CD4-positive, CD25-positive, alpha-beta regulatory T cell (primary cell): Measurements from ENCODE around the gene YARS1. TPM values are rescaled to one million over a fixed set of nuclear protein-coding genes. Genes with fewer than 3 reads are reported as not detected.
A peak's percentile ranks its signal among the peaks of the same experiment; 100 is the strongest.

Source experiments
- ATAC-seq, 2 donors: fragments of 150-1000 bp; cut with Tn5 transposase; one replicate each; pipeline ENCODE4 v1.10.0; 2021; ENCODE audit warnings: low read depth in 2 of 2, moderate number of reproducible peaks in 2 of 2, moderate library complexity in 1 of 2
- DNase-seq, 3 donors: peaks; one replicate each; pipeline versions ENCODE4 v3.0.0 to v3.0.0-alpha.2; 2012 to 2022; ENCODE audit warnings: mixed read lengths in 1 of 3
- H3K27ac ChIP-seq: one replicate; pipeline ENCODE4 v1.7.0; 2013; ENCODE audit warnings: mild to moderate bottlenecking, low read length; ENCODE audit not compliant: insufficient read depth, poor library complexity, severe bottlenecking
- H3K27me3 ChIP-seq: one replicate; pipeline ENCODE4 v1.7.0; 2013; ENCODE audit warnings: low read length; ENCODE audit not compliant: control insufficient read depth, insufficient read depth
- H3K36me3 ChIP-seq: one replicate; pipeline ENCODE4 v1.7.0; 2013; ENCODE audit warnings: mild to moderate bottlenecking, low read length, moderate library complexity; ENCODE audit not compliant: control insufficient read depth, insufficient read depth
- H3K4me1 ChIP-seq: 2 replicates; pipeline ENCODE4 v1.7.0; 2013; ENCODE audit warnings: mild to moderate bottlenecking, low read length; ENCODE audit not compliant: insufficient read depth, control insufficient read depth, poor library complexity, severe bottlenecking
- H3K4me3 ChIP-seq: one replicate; pipeline ENCODE4 v1.7.0; 2013; ENCODE audit warnings: low read depth, mild to moderate bottlenecking, low read length, moderate library complexity
- H3K9me3 ChIP-seq, 2 experiments: 1 replicate in 1 of 2; 2 replicates in 1 of 2; pipeline ENCODE4 v1.7.0; 2013; ENCODE audit warnings: low read length in 2 of 2, mild to moderate bottlenecking in 1 of 2, moderate library complexity in 1 of 2; ENCODE audit not compliant: control insufficient read depth in 2 of 2
- H3K27ac Mint-ChIP-seq, 3 donors: one replicate each; pipeline ENCODE4 v1.8.0; 2020 to 2022; ENCODE audit warnings: mild to moderate bottlenecking in 3 of 3, mixed read lengths in 3 of 3, moderate library complexity in 2 of 3
- H3K27me3 Mint-ChIP-seq: one replicate; pipeline ENCODE4 v1.8.0; 2022; ENCODE audit warnings: mild to moderate bottlenecking, mixed read lengths
- H3K36me3 Mint-ChIP-seq: one replicate; pipeline ENCODE4 v1.8.0; 2020; ENCODE audit warnings: mixed read lengths
- H3K4me1 Mint-ChIP-seq, 4 donors: one replicate each; pipeline ENCODE4 v1.8.0; 2020 to 2022; ENCODE audit warnings: mixed read lengths in 4 of 4, mild to moderate bottlenecking in 1 of 4
- H3K4me3 Mint-ChIP-seq, 4 donors: one replicate each; pipeline ENCODE4 v1.8.0; 2020 to 2022; ENCODE audit warnings: mild to moderate bottlenecking in 4 of 4, mixed read lengths in 4 of 4, moderate library complexity in 3 of 4
- H3K9me3 Mint-ChIP-seq, 7 donors: one replicate each; pipeline ENCODE4 v1.8.0; 2020 to 2022; ENCODE audit warnings: mixed read lengths in 7 of 7, mild to moderate bottlenecking in 3 of 7, moderate library complexity in 2 of 7
- polyA plus RNA-seq, 4 donors: library from polyadenylated mRNA; unstranded; fragments of 300-500 nt; fragmentation: Illumina TruSeq; gene quantifications; one replicate each; pipeline ENCODE4 v1.2.3, GENCODE V29; 2021
- total RNA-seq: library from RNA; stranded (reverse); gene quantifications from one replicate; pipeline ENCODE4 v1.2.3, GENCODE V29; 2022

Gene YARS1
- total and polyA plus RNA-seq, 5 donors from 2014 or later: 47.3 to 111 (median 59.7) TPM

DNA sequence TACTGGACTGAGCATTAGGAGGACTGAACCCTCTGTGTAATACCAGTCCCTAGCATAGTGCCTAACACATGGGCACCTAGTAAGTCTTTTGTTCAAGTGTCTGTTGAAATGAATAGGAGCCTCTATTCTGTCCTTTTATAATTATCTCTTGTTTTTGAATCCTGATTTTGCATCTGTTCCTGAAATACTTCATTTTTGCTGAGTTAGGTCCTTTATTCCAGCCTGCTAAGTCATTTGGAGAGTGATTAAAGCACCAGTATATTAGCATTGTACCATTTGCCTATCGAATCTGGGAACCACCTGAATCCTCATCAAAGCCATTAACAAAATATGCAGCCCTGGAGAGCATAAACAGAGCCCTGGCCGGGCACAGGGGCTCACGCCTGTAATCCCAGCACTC, 32.3 kb downstream of the YARS1 start:
- Histone ChIP-seq H3K27me3 (no peaks in the 10 kb centered on the region), H3K4me1 (no peaks in the 10 kb centered on the region), H3K9me3 (no peaks in the 10 kb centered on the region), H3K36me3 (peaks cover 81% of the 10 kb centered on the region), H3K4me3 (no peak overlapping the region), H3K27ac (no peak overlapping the region)
- Mint-ChIP-seq H3K27ac (no peak overlapping the region), H3K36me3 (peaks cover 35% of the 10 kb centered on the region), H3K27me3 (no peaks in the 10 kb centered on the region), H3K9me3 (no peaks in the 10 kb centered on the region), H3K4me3 (no peak overlapping the region), H3K4me1 (peaks cover 2 to 6% (median 3%) of the 10 kb centered on the region in 4 donors)
- DNase-seq: no peak
- no peak for ATAC-seq

DNA sequence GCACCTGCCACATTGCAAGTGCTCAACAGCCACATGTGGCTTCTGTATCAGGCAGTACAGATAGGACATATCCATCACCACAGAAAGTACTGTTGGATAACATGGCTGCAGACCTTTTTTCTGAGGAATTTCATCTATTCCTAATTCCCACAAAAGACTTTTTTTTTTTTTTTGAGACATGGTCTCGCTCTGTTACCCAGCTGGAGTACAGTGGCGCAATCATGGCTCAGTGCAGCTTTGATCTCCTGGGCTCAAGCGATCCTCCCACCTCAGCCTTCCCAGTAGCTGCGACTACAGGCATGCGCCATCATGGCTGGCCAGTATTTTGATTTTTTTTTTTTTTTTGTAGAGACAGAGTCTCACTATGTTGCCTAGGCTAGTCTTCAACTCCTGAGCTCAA, 33.3 kb downstream of the YARS1 start:
- Histone ChIP-seq H3K36me3 (peaks cover 85% of the 10 kb centered on the region), H3K27ac (no peak overlapping the region), H3K27me3 (no peaks in the 10 kb centered on the region), H3K9me3 (no peaks in the 10 kb centered on the region), H3K4me1 (no peaks in the 10 kb centered on the region), H3K4me3 (no peak overlapping the region)
- Mint-ChIP-seq H3K9me3 (no peaks in the 10 kb centered on the region), H3K27ac (no peak overlapping the region), H3K36me3 (peaks cover 40% of the 10 kb centered on the region), H3K4me3 (no peak overlapping the region), H3K4me1 (peaks cover 2 to 6% (median 3%) of the 10 kb centered on the region in 4 donors), H3K27me3 (no peaks in the 10 kb centered on the region)
- DNase-seq (no peak), ATAC-seq (no peak)

DNA sequence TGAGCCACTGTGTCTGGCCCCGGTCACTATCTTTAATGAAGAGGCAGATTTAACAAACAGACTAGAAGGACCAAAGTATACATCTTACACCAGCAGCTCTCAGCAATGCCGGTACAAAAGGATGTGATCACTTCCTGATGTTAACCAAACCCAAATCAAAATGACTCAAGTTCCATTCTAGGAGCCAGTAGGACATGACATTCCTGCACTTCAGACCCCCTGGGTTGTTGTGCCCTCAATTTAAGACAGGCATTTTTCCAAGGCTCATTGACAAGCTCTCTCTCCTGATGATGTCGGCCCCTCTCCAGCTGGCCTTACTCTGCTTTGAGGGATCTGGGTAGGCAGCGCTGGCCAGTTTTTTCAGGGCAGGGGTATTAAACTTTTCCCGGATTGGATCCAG, 35.1 kb downstream of the YARS1 start:
- Mint-ChIP-seq H3K4me3 (no peak overlapping the region), H3K36me3 (peaks cover 49% of the 10 kb centered on the region), H3K9me3 (no peaks in the 10 kb centered on the region), H3K27ac (peak overlapping the region in 1 of 3 donors; percentile 69), H3K27me3 (no peaks in the 10 kb centered on the region), H3K4me1 (peaks cover 2 to 6% (median 3%) of the 10 kb centered on the region in 4 donors)
- Histone ChIP-seq H3K27ac (no peak overlapping the region), H3K9me3 (no peaks in the 10 kb centered on the region), H3K4me1 (no peaks in the 10 kb centered on the region), H3K36me3 (peaks cover 87% of the 10 kb centered on the region), H3K27me3 (no peaks in the 10 kb centered on the region), H3K4me3 (no peak overlapping the region)
- no peak for DNase-seq
- ATAC-seq: no peak

DNA sequence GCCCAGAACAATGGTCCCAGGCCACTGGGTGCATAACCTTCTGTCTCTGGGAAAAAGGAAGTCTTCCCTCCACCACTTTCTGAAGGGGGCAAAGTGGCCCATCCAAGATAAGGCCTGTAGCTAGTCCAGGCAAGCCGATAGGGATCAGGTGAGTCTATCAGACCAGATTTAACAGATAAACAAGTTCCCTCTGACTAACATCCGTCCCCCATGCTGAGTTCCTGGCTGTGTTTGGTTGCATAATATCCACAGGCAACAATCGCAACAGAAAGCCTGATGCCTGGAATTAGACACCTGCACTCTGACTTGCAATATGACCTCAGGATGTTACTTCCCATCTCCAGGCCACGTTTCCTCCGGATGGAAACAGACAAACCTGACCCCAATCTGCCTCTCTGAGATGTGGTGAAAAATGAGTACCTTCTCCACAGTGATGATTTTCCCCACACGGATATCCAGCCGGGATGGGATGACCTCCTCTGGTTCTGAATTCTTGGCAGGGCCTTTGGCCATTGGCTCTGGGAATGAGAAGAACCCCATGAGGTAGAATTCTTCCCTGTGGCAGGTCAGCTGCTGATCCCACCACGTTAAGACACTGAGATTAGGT, 36.4 kb downstream of the YARS1 start:
- H3K4me3 Mint-ChIP-seq: no peak overlapping the region
- ATAC-seq: no peak
- H3K36me3 Mint-ChIP-seq: peaks cover 44% of the 10 kb centered on the region
- Histone ChIP-seq H3K27me3 (no peaks in the 10 kb centered on the region), H3K27ac (no peak overlapping the region), H3K36me3 (peaks cover 77% of the 10 kb centered on the region), H3K4me1 (no peaks in the 10 kb centered on the region), H3K9me3 (no peaks in the 10 kb centered on the region), H3K4me3 (no peak overlapping the region)
- H3K27me3 Mint-ChIP-seq: no peaks in the 10 kb centered on the region
- H3K27ac Mint-ChIP-seq: peak overlapping the region in 1 of 3 donors; percentile 36
- no peaks in the 10 kb centered on the region for H3K9me3 Mint-ChIP-seq
- DNase-seq: no peak
- peaks cover 0 to 2% (median 0%) of the 10 kb centered on the region in 4 donors for H3K4me1 Mint-ChIP-seq

DNA sequence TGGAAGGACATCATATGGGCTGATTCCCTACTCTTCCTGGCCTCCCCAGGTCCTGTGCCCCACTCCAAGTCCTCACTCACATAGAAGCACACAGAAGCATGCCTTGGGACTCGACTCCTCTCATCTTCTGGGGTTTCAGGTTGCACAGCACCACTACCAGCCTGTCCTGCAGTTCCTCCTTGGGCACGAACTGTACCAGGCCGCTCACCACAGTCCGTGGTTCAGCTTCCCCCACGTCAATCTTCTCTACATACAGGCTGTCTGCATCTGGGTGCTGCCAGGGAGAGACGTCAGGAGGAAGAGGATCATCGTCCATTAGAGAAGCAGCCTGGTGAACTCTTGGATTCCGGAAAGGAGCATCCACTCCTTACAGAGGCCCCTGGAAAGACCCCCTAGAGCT, 37.2 kb downstream of the YARS1 start:
- Mint-ChIP-seq H3K27ac (no peak overlapping the region), H3K4me3 (no peak overlapping the region), H3K4me1 (peaks cover 0 to 2% (median 0%) of the 10 kb centered on the region in 4 donors), H3K27me3 (no peaks in the 10 kb centered on the region), H3K9me3 (no peaks in the 10 kb centered on the region), H3K36me3 (peaks cover 48% of the 10 kb centered on the region)
- DNase-seq (no peak), ATAC-seq (no peak)
- H3K36me3 ChIP-seq: peaks cover 80% of the 10 kb centered on the region
- no peaks in the 10 kb centered on the region for H3K27me3 ChIP-seq
- H3K9me3 ChIP-seq: no peaks in the 10 kb centered on the region
- H3K4me1 ChIP-seq: no peaks in the 10 kb centered on the region
- H3K27ac ChIP-seq: no peak overlapping the region
- H3K4me3 ChIP-seq: no peak overlapping the region

DNA sequence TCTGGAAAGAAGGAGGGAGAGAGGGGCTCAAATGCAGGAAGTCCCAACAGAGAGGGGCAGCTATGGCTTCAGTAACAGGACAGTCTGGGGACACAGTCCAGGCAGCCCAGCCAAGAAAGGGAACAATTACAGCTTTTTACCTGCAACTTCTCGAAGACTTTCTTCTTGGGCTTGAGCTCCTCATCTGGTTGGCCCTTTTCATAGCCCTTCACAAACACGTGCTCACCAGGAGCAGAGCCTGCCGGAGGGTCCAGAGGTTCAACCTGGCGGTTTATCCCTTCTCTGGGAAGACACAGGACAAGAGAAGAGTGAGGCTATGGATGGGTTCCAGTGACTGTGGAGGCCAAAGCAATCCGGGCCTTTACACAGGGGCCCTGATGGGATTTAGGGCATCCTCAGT, 37.9 kb downstream of the YARS1 start:
- no peak overlapping the region for H3K4me3 Mint-ChIP-seq
- no peak for DNase-seq
- H3K4me1 ChIP-seq: no peaks in the 10 kb centered on the region
- no peaks in the 10 kb centered on the region for H3K9me3 Mint-ChIP-seq
- H3K27me3 ChIP-seq: no peaks in the 10 kb centered on the region
- H3K27ac ChIP-seq: no peak overlapping the region
- ATAC-seq: no peak
- no peaks in the 10 kb centered on the region for H3K9me3 ChIP-seq
- H3K36me3 ChIP-seq: peaks cover 75% of the 10 kb centered on the region
- peaks cover 44% of the 10 kb centered on the region for H3K36me3 Mint-ChIP-seq
- peaks cover 0 to 1% (median under 1%) of the 10 kb centered on the region in 4 donors for H3K4me1 Mint-ChIP-seq
- no peak overlapping the region for H3K4me3 ChIP-seq
- H3K27ac Mint-ChIP-seq: no peak overlapping the region
- no peaks in the 10 kb centered on the region for H3K27me3 Mint-ChIP-seq

DNA sequence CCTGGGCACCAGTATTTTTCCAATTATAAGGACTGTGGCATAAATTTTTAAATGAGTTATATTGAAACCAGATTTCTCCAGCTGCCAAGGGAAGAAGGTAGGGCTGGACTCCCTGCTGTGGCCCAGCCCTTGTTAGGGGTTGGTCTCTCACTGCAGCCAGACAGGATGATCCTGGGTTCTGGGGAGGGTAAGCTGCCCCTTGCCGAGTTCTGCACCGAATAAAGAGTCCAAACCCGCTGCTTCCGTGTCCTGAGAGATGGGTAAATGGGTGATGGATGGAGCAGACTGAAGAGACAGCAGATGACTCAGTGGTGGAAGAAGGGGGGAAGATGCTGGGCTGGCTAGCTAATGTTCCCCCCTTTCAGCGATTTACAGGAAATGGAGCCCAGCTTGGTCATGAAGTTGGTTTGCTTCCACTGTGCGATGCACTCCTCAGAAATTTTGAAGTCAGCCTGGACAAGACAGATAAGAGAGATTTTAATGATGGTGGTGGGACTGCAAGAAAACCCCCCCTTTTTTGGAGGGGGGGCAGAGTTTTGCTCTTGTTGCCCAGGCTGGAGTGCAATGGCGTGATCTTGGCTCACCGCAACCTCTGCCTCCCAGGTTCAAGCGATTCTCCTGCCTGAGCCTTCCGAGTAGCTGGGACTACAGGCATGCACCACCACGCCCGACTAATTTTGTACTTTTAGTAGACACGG, 41.4 kb downstream of the YARS1 start:
- ATAC-seq (no peak), DNase-seq (no peak)
- no peaks in the 10 kb centered on the region for H3K9me3 Mint-ChIP-seq
- H3K27me3 Mint-ChIP-seq: no peaks in the 10 kb centered on the region
- H3K27me3 ChIP-seq: no peaks in the 10 kb centered on the region
- H3K4me3 Mint-ChIP-seq: no peak overlapping the region
- H3K27ac ChIP-seq: no peak overlapping the region
- no peaks in the 10 kb centered on the region for H3K9me3 ChIP-seq
- no peaks in the 10 kb centered on the region for H3K4me1 ChIP-seq
- no peak overlapping the region for H3K4me3 ChIP-seq
- H3K36me3 ChIP-seq: peaks cover 42% of the 10 kb centered on the region
- peaks cover 0 to 6% (median 4%) of the 10 kb centered on the region in 4 donors for H3K4me1 Mint-ChIP-seq
- H3K27ac Mint-ChIP-seq: peak overlapping the region in 1 of 3 donors; percentile 54
- H3K36me3 Mint-ChIP-seq: peaks cover 29% of the 10 kb centered on the region
